ENCODE data around the gene RNF34. TPM values are rescaled to one million over a fixed set of nuclear protein-coding genes. Genes with fewer than 3 reads are reported as not detected.

RNF34 gene
- total and polyA plus RNA-seq, 4 donors, result 15.8 to 30.9 (median 21.4) TPM

GRCh38 chr12:121423682-121424623 is 24.0 kb downstream of the RNF34 start:
- no peaks in the 10 kb centered on the region for H3K27me3 ChIP-seq (ENCODE audit: control insufficient read depth in 1 of 2, insufficient read depth in 2 of 2, low read length in 1 of 2)
- H3K9me3 ChIP-seq (ENCODE audit: control insufficient read depth, low read length), result no peaks in the 10 kb centered on the region
- no peaks in the 10 kb centered on the region for H3K4me1 ChIP-seq (ENCODE audit: control insufficient read depth in 1 of 2, insufficient read depth in 2 of 2, low read length in 2 of 2)
- ATAC-seq (ENCODE audit: low FRiP score) (no peak), DNase-seq (peak in 1 of 2 donors; percentile 62)
- H3K27ac ChIP-seq (ENCODE audit: low read depth in 1 of 2, low read length in 2 of 2), result no peak overlapping the region
- 87 to 88% methylated on average over 13 of the region's 13 CpGs for WGBS, 2 donors
- H3K4me3 ChIP-seq (ENCODE audit: low read length in 2 of 2), result no peak overlapping the region
- intact Hi-C loops (cut with DNase I), result no loop called here
- peaks cover 9 to 11% of the 10 kb centered on the region in 2 donors for H3K36me3 ChIP-seq (ENCODE audit: control insufficient read depth in 1 of 2, insufficient read depth in 2 of 2, low read length in 1 of 2)

- intact Hi-C loops (cut with DNase I), result no loop called here
- no peaks in the 10 kb centered on the region for H3K27me3 ChIP-seq (ENCODE audit: control insufficient read depth in 1 of 2, insufficient read depth in 2 of 2, low read length in 1 of 2)
- no peaks in the 10 kb centered on the region for H3K4me1 ChIP-seq (ENCODE audit: control insufficient read depth in 1 of 2, insufficient read depth in 2 of 2, low read length in 2 of 2)
- peaks cover 9 to 11% of the 10 kb centered on the region in 2 donors for H3K36me3 ChIP-seq (ENCODE audit: control insufficient read depth in 1 of 2, insufficient read depth in 2 of 2, low read length in 1 of 2)
- ATAC-seq (ENCODE audit: low FRiP score) (no peak), DNase-seq (no peak)
- no peaks in the 10 kb centered on the region for H3K9me3 ChIP-seq (ENCODE audit: control insufficient read depth, low read length)
- no peak overlapping the region for H3K27ac ChIP-seq (ENCODE audit: low read depth in 1 of 2, low read length in 2 of 2)
- H3K4me3 ChIP-seq (ENCODE audit: low read length in 2 of 2), result no peak overlapping the region
- 96 to 100% methylated on average over 1 of the region's 1 CpG for WGBS, 2 donors
Measured at GRCh38 chr12:121424624-121424975, 24.7 kb downstream of the RNF34 start.

- H3K4me3 ChIP-seq (ENCODE audit: low read length in 2 of 2), result no peak overlapping the region
- DNase-seq (no peak), ATAC-seq (ENCODE audit: low FRiP score) (no peak)
- peaks cover 15 to 17% of the 10 kb centered on the region in 2 donors for H3K36me3 ChIP-seq (ENCODE audit: control insufficient read depth in 1 of 2, insufficient read depth in 2 of 2, low read length in 1 of 2)
- H3K4me1 ChIP-seq (ENCODE audit: control insufficient read depth in 1 of 2, insufficient read depth in 2 of 2, low read length in 2 of 2), result no peaks in the 10 kb centered on the region
- H3K9me3 ChIP-seq (ENCODE audit: control insufficient read depth, low read length), result no peaks in the 10 kb centered on the region
- 82 to 86% methylated on average over 2 of the region's 2 CpGs for WGBS, 2 donors
- intact Hi-C loops (cut with DNase I), result no loop called here
- H3K27me3 ChIP-seq (ENCODE audit: control insufficient read depth in 1 of 2, insufficient read depth in 2 of 2, low read length in 1 of 2), result no peaks in the 10 kb centered on the region
- no peak overlapping the region for H3K27ac ChIP-seq (ENCODE audit: low read depth in 1 of 2, low read length in 2 of 2)
Measured at GRCh38 chr12:121427556-121428050, 27.7 kb downstream of the RNF34 start.

GRCh38 chr12:121428883-121429282 is 29.0 kb downstream of the RNF34 start:
- ATAC-seq (ENCODE audit: low FRiP score), result no peak
- H3K36me3 ChIP-seq (ENCODE audit: control insufficient read depth in 1 of 2, insufficient read depth in 2 of 2, low read length in 1 of 2), result peaks cover 15% of the 10 kb centered on the region in 2 donors

GRCh38 chr12:121430833-121431415 is 31.0 kb downstream of the RNF34 start:
- 85 to 89% methylated on average over 6 of the region's 6 CpGs for WGBS, 2 donors
- intact Hi-C loops (cut with DNase I), result no loop called here
- Histone ChIP-seq H3K4me1 (ENCODE audit: control insufficient read depth in 1 of 2, insufficient read depth in 2 of 2, low read length in 2 of 2) (no peaks in the 10 kb centered on the region), H3K36me3 (ENCODE audit: control insufficient read depth in 1 of 2, insufficient read depth in 2 of 2, low read length in 1 of 2) (peaks cover 15% of the 10 kb centered on the region in 2 donors), H3K4me3 (ENCODE audit: low read length in 2 of 2) (no peak overlapping the region), H3K27me3 (ENCODE audit: control insufficient read depth in 1 of 2, insufficient read depth in 2 of 2, low read length in 1 of 2) (no peaks in the 10 kb centered on the region), H3K9me3 (ENCODE audit: control insufficient read depth, low read length) (no peaks in the 10 kb centered on the region), H3K27ac (ENCODE audit: low read depth in 1 of 2, low read length in 2 of 2) (no peak overlapping the region)
- no peak for ATAC-seq (ENCODE audit: low FRiP score)
- no peak for DNase-seq

More at GRCh38 chr12:121428883-121429282, 29.0 kb downstream of the RNF34 start:
- Histone ChIP-seq H3K4me3 (ENCODE audit: low read length in 2 of 2) (no peak overlapping the region), H3K4me1 (ENCODE audit: control insufficient read depth in 1 of 2, insufficient read depth in 2 of 2, low read length in 2 of 2) (no peaks in the 10 kb centered on the region), H3K9me3 (ENCODE audit: control insufficient read depth, low read length) (no peaks in the 10 kb centered on the region), H3K27me3 (ENCODE audit: control insufficient read depth in 1 of 2, insufficient read depth in 2 of 2, low read length in 1 of 2) (no peaks in the 10 kb centered on the region), H3K27ac (ENCODE audit: low read depth in 1 of 2, low read length in 2 of 2) (no peak overlapping the region)
- no peak for DNase-seq
- 95 to 96% methylated on average over 6 of the region's 6 CpGs for WGBS, 2 donors
- intact Hi-C loops (cut with DNase I), result no loop called here

- Histone ChIP-seq H3K9me3 (ENCODE audit: control insufficient read depth, low read length) (no peaks in the 10 kb centered on the region), H3K4me3 (ENCODE audit: low read length in 2 of 2) (no peak overlapping the region), H3K4me1 (ENCODE audit: control insufficient read depth in 1 of 2, insufficient read depth in 2 of 2, low read length in 2 of 2) (no peaks in the 10 kb centered on the region), H3K27me3 (ENCODE audit: control insufficient read depth in 1 of 2, insufficient read depth in 2 of 2, low read length in 1 of 2) (no peaks in the 10 kb centered on the region), H3K27ac (ENCODE audit: low read depth in 1 of 2, low read length in 2 of 2) (no peak overlapping the region), H3K36me3 (ENCODE audit: control insufficient read depth in 1 of 2, insufficient read depth in 2 of 2, low read length in 1 of 2) (peaks cover 13 to 14% of the 10 kb centered on the region in 2 donors)
- ATAC-seq (ENCODE audit: low FRiP score) (no peak), DNase-seq (no peak)
- 89 to 94% methylated on average over 11 of the region's 11 CpGs for WGBS, 2 donors
- intact Hi-C loops (cut with DNase I), result no loop called here
Measured at GRCh38 chr12:121432740-121433480, 33.0 kb downstream of the RNF34 start.

GRCh38 chr12:121436706-121437105 is 36.8 kb downstream of the RNF34 start:
- Histone ChIP-seq H3K4me3 (ENCODE audit: low read length in 2 of 2) (no peak overlapping the region), H3K27me3 (ENCODE audit: control insufficient read depth in 1 of 2, insufficient read depth in 2 of 2, low read length in 1 of 2) (no peaks in the 10 kb centered on the region), H3K36me3 (ENCODE audit: control insufficient read depth in 1 of 2, insufficient read depth in 2 of 2, low read length in 1 of 2) (peaks cover 5 to 6% of the 10 kb centered on the region in 2 donors), H3K4me1 (ENCODE audit: control insufficient read depth in 1 of 2, insufficient read depth in 2 of 2, low read length in 2 of 2) (no peaks in the 10 kb centered on the region), H3K27ac (ENCODE audit: low read depth in 1 of 2, low read length in 2 of 2) (no peak overlapping the region), H3K9me3 (ENCODE audit: control insufficient read depth, low read length) (no peaks in the 10 kb centered on the region)
- no peak for ATAC-seq (ENCODE audit: low FRiP score)
- 95 to 96% methylated on average over 2 of the region's 2 CpGs for WGBS, 2 donors
- DNase-seq, result no peak
- intact Hi-C loops (cut with DNase I), result no loop called here

GRCh38 chr12:121438905-121439304 is 39.0 kb downstream of the RNF34 start:
- H3K4me3 ChIP-seq (ENCODE audit: low read length in 2 of 2), result no peak overlapping the region
- DNase-seq (no peak), ATAC-seq (ENCODE audit: low FRiP score) (no peak)
- no peaks in the 10 kb centered on the region for H3K27me3 ChIP-seq (ENCODE audit: control insufficient read depth in 1 of 2, insufficient read depth in 2 of 2, low read length in 1 of 2)
- intact Hi-C loops (cut with DNase I), result no loop called here
- H3K9me3 ChIP-seq (ENCODE audit: control insufficient read depth, low read length), result no peaks in the 10 kb centered on the region
- H3K4me1 ChIP-seq (ENCODE audit: control insufficient read depth in 1 of 2, insufficient read depth in 2 of 2, low read length in 2 of 2), result no peaks in the 10 kb centered on the region
- H3K36me3 ChIP-seq (ENCODE audit: control insufficient read depth in 1 of 2, insufficient read depth in 2 of 2, low read length in 1 of 2), result peaks cover 3 to 5% of the 10 kb centered on the region in 2 donors
- H3K27ac ChIP-seq (ENCODE audit: low read depth in 1 of 2, low read length in 2 of 2), result no peak overlapping the region
- WGBS, 2 donors, result 87 to 93% methylated on average over 12 of the region's 12 CpGs

Measured in aorta (tissue), 5 donors.